SK-N-SH (cell line): Measurements from ENCODE around the gene CRYBG2.

Experiments
- CTCF ChIP-seq: fragments of 200-600 bp; sonication (generic); IDR thresholded peaks from 2 replicates; pipeline ENCODE4 v1.6.1; 2017; ENCODE audit warnings: antibody characterized with exemption, mild to moderate bottlenecking, moderate library complexity
- EP300 ChIP-seq, 2 experiments: IDR thresholded peaks; 2 replicates each; pipeline versions ENCODE4 v1.4.0 to v1.6.1; 2012; ENCODE audit warnings: borderline replicate concordance in 1 of 2, low read depth in 1 of 2, low read length in 1 of 2
- EZH2phosphoT487 ChIP-seq: fragments of 200-600 bp; sonication (generic); IDR thresholded peaks from 2 replicates; pipeline ENCODE4 v1.6.1; 2017; ENCODE audit warnings: low read depth, mixed run types, mild to moderate bottlenecking, antibody characterized with exemption, moderate library complexity, borderline replicate concordance
- FOXM1 ChIP-seq: IDR thresholded peaks from 2 replicates; pipeline ENCODE4 v1.4.0; 2012; ENCODE audit warnings: low read depth, mild to moderate bottlenecking
- GABPA ChIP-seq: IDR thresholded peaks from 2 replicates; pipeline ENCODE4 v1.4.0; 2012; ENCODE audit warnings: low read depth, mild to moderate bottlenecking
- PBX3 ChIP-seq: IDR thresholded peaks from 2 replicates; pipeline ENCODE4; 2012
- POLR2AphosphoS5 ChIP-seq: IDR thresholded peaks from 2 replicates; pipeline ENCODE4 v1.6.1; 2012; ENCODE audit warnings: low read depth, low read length
- RAD21 ChIP-seq: IDR thresholded peaks from 2 replicates; pipeline ENCODE4 v1.6.1; 2012; ENCODE audit warnings: mild to moderate bottlenecking, low read length
- RFX5 ChIP-seq: IDR thresholded peaks from 2 replicates; pipeline ENCODE4 v1.6.1; 2012; ENCODE audit warnings: mild to moderate bottlenecking, improper control_type of control experiment, low read length
- RXRA ChIP-seq: IDR thresholded peaks from 2 replicates; pipeline ENCODE4 v1.4.0; 2012; ENCODE audit warnings: low read depth, mild to moderate bottlenecking, borderline replicate concordance
- SIN3A ChIP-seq: IDR thresholded peaks from 2 replicates; pipeline ENCODE4 v1.6.1; 2012; ENCODE audit warnings: low read depth, mild to moderate bottlenecking, low read length, moderate library complexity, borderline replicate concordance
- TAF1 ChIP-seq: IDR thresholded peaks from 2 replicates; pipeline ENCODE4 v1.6.1; 2012; ENCODE audit warnings: low read depth, mild to moderate bottlenecking, low read length, moderate library complexity, borderline replicate concordance
- USF2 ChIP-seq: fragments of 150-350 bp; IDR thresholded peaks from 2 replicates; pipeline ENCODE4 v1.6.1; 2017; ENCODE audit warnings: antibody characterized with exemption, low read length, low read depth, borderline replicate concordance
- YY1 ChIP-seq: IDR thresholded peaks from 2 replicates; pipeline ENCODE4 v1.4.0; 2012; ENCODE audit warnings: low read depth, mild to moderate bottlenecking

GRCh38 chr1:26323382-26323781 is 30.5 kb downstream of the CRYBG2 start:
- no peak for TF ChIP-seq POLR2AphosphoS5
- no peak for TF ChIP-seq CTCF
- TF ChIP-seq SIN3A: no peak
- TF ChIP-seq EZH2phosphoT487: no peak
- TF ChIP-seq USF2: no peak
- no peak for TF ChIP-seq EP300 (IDR thresholded peaks at IDR 0.05; ENCODE audit: borderline replicate concordance in 1 of 2, low read depth in 1 of 2, low read length in 1 of 2)
- no peak for TF ChIP-seq FOXM1
- TF ChIP-seq YY1: no peak
- TF ChIP-seq GABPA: no peak
- no peak for TF ChIP-seq RXRA
- no peak for TF ChIP-seq RAD21
- no peak for TF ChIP-seq TAF1
- no peak for TF ChIP-seq RFX5
- TF ChIP-seq PBX3: no peak
